Adipocyte (in vitro differentiated cells): ENCODE results near the gene C1orf52.

Experiments used
- DNase-seq: peaks from one replicate; pipeline ENCODE4 v3.0.0-alpha.2; 2015; ENCODE audit warnings: low read depth
- H3K27me3 ChIP-seq: replicated peaks from 2 replicates; pipeline ENCODE4 v1.7.0; 2013; ENCODE audit warnings: mild to moderate bottlenecking, low read length, moderate library complexity; ENCODE audit not compliant: control insufficient read depth, insufficient read depth
- H3K36me3 ChIP-seq: 2 replicates; pipeline ENCODE4 v1.7.0; 2013; ENCODE audit warnings: low read length, mild to moderate bottlenecking, moderate library complexity; ENCODE audit not compliant: control insufficient read depth, insufficient read depth, severe bottlenecking
- H3K4me1 ChIP-seq: 2 replicates; pipeline ENCODE4 v1.7.0; 2013; ENCODE audit warnings: mild to moderate bottlenecking, low read length, moderate library complexity; ENCODE audit not compliant: control insufficient read depth, insufficient read depth
- H3K4me3 ChIP-seq: 2 replicates; pipeline ENCODE4 v1.7.0; 2013; ENCODE audit warnings: mild to moderate bottlenecking, low read length, moderate library complexity
- H3K9ac ChIP-seq: 2 replicates; pipeline ENCODE4 v1.7.0; 2013; ENCODE audit warnings: mild to moderate bottlenecking, low read length, moderate library complexity
- H3K9me3 ChIP-seq: 2 replicates; pipeline ENCODE4 v1.7.0; 2013; ENCODE audit warnings: mild to moderate bottlenecking, low read length, moderate library complexity; ENCODE audit not compliant: control insufficient read depth

Gene C1orf52

GRCh38 chr1:85295006-85295431 lies 35.6 kb upstream of the C1orf52 start:
- no peak overlapping the region for H3K4me3 ChIP-seq
- no peaks in the 10 kb centered on the region for H3K36me3 ChIP-seq
- H3K27me3 ChIP-seq = no peaks in the 10 kb centered on the region
- H3K4me1 ChIP-seq = peaks cover 22% of the 10 kb centered on the region
- DNase-seq = peak; percentile 36
- H3K9ac ChIP-seq = no peak overlapping the region
- no peaks in the 10 kb centered on the region for H3K9me3 ChIP-seq

GRCh38 chr1:85290826-85291225 lies 31.4 kb upstream of the C1orf52 start:
- H3K36me3 ChIP-seq = no peaks in the 10 kb centered on the region
- H3K27me3 ChIP-seq = no peaks in the 10 kb centered on the region
- no peak overlapping the region for H3K9ac ChIP-seq
- H3K4me1 ChIP-seq = peaks cover 14% of the 10 kb centered on the region
- no peaks in the 10 kb centered on the region for H3K9me3 ChIP-seq
- DNase-seq = no peak
- no peak overlapping the region for H3K4me3 ChIP-seq

GRCh38 chr1:85289848-85290335 lies 30.4 kb upstream of the C1orf52 start:
- DNase-seq = no peak
- H3K4me3 ChIP-seq = no peak overlapping the region
- no peaks in the 10 kb centered on the region for H3K9me3 ChIP-seq
- no peaks in the 10 kb centered on the region for H3K36me3 ChIP-seq
- H3K4me1 ChIP-seq = peaks cover 14% of the 10 kb centered on the region
- H3K9ac ChIP-seq = no peak overlapping the region
- no peaks in the 10 kb centered on the region for H3K27me3 ChIP-seq

GRCh38 chr1:85289207-85289847 lies 29.9 kb upstream of the C1orf52 start:
- peak; percentile 76 for DNase-seq
- H3K36me3 ChIP-seq = no peaks in the 10 kb centered on the region
- no peaks in the 10 kb centered on the region for H3K27me3 ChIP-seq

GRCh38 chr1:85284202-85284601 lies 24.7 kb upstream of the C1orf52 start:
- H3K27me3 ChIP-seq = no peaks in the 10 kb centered on the region
- H3K36me3 ChIP-seq = no peaks in the 10 kb centered on the region
- H3K4me3 ChIP-seq = no peak overlapping the region
- H3K9me3 ChIP-seq = no peaks in the 10 kb centered on the region
- no peak for DNase-seq
- H3K4me1 ChIP-seq = peaks cover 4% of the 10 kb centered on the region
- no peak overlapping the region for H3K9ac ChIP-seq

More at GRCh38 chr1:85289207-85289847, 29.9 kb upstream of the C1orf52 start:
- Histone ChIP-seq H3K4me1 (peaks cover 14% of the 10 kb centered on the region), H3K4me3 (no peak overlapping the region), H3K9ac (no peak overlapping the region), H3K9me3 (no peaks in the 10 kb centered on the region)

- DNase-seq = no peak
- H3K4me3 ChIP-seq = no peak overlapping the region
- peaks cover 8% of the 10 kb centered on the region for H3K4me1 ChIP-seq
- no peaks in the 10 kb centered on the region for H3K9me3 ChIP-seq
- no peak overlapping the region for H3K9ac ChIP-seq
- H3K27me3 ChIP-seq = no peaks in the 10 kb centered on the region
- H3K36me3 ChIP-seq = no peaks in the 10 kb centered on the region
Observed at GRCh38 chr1:85283475-85284199, 24.2 kb upstream of the C1orf52 start.

GRCh38 chr1:85282424-85282823 lies 23.0 kb upstream of the C1orf52 start:
- Histone ChIP-seq H3K4me1 (peaks cover 10% of the 10 kb centered on the region), H3K9ac (no peak overlapping the region)
- DNase-seq = no peak

GRCh38 chr1:85280636-85281035 lies 21.2 kb upstream of the C1orf52 start:
- no peak overlapping the region for H3K9ac ChIP-seq
- H3K9me3 ChIP-seq = no peaks in the 10 kb centered on the region
- no peak overlapping the region for H3K4me3 ChIP-seq
- H3K4me1 ChIP-seq = peaks cover 13% of the 10 kb centered on the region
- no peaks in the 10 kb centered on the region for H3K36me3 ChIP-seq
- no peaks in the 10 kb centered on the region for H3K27me3 ChIP-seq
- no peak for DNase-seq

More at GRCh38 chr1:85282424-85282823, 23.0 kb upstream of the C1orf52 start:
- Histone ChIP-seq H3K36me3 (no peaks in the 10 kb centered on the region), H3K27me3 (no peaks in the 10 kb centered on the region), H3K4me3 (no peak overlapping the region), H3K9me3 (no peaks in the 10 kb centered on the region)

- Histone ChIP-seq H3K27me3 (no peaks in the 10 kb centered on the region), H3K4me1 (peaks cover 20% of the 10 kb centered on the region), H3K9me3 (no peaks in the 10 kb centered on the region), H3K4me3 (peak overlapping the region; percentile 67), H3K9ac (peak overlapping the region; percentile 70), H3K36me3 (no peaks in the 10 kb centered on the region)
- DNase-seq = no peak
Observed at GRCh38 chr1:85279458-85280080, 20.1 kb upstream of the C1orf52 start.

GRCh38 chr1:85278853-85279314 lies 19.4 kb upstream of the C1orf52 start:
- Histone ChIP-seq H3K9ac (peak overlapping the region; percentile 70), H3K4me3 (peak overlapping the region; percentile 67), H3K36me3 (no peaks in the 10 kb centered on the region), H3K9me3 (no peaks in the 10 kb centered on the region), H3K4me1 (peaks cover 27% of the 10 kb centered on the region), H3K27me3 (no peaks in the 10 kb centered on the region)
- DNase-seq = peak; percentile 86

GRCh38 chr1:85277802-85278201 lies 18.3 kb upstream of the C1orf52 start:
- no peak for DNase-seq
- Histone ChIP-seq H3K9me3 (no peaks in the 10 kb centered on the region), H3K36me3 (no peaks in the 10 kb centered on the region)

More at GRCh38 chr1:85277802-85278201, 18.3 kb upstream of the C1orf52 start:
- Histone ChIP-seq H3K4me1 (peaks cover 35% of the 10 kb centered on the region), H3K27me3 (no peaks in the 10 kb centered on the region), H3K9ac (no peak overlapping the region), H3K4me3 (no peak overlapping the region)
